Mesenteric fat pad (tissue), 1 donor: Measurements from ENCODE around the gene MAP3K9. TPM values are rescaled to one million over a fixed set of nuclear protein-coding genes. Genes with fewer than 3 reads are reported as not detected.
"Not testable (repeated sequence)": the region's sequence is repeated elsewhere in the genome, so short reads cannot be mapped to it uniquely, and the experiment has no call there.

Source experiments
- DNase-seq: peaks from one replicate; pipeline ENCODE4 v3.0.0-alpha.2; 2020; ENCODE audit warnings: low spot score
- long read RNA-seq: library from polyadenylated mRNA; unstranded; transcript quantifications from one replicate; pipeline ENCODE4 v2.0.0, GENCODE V29; 2020
- total RNA-seq: library from RNA; stranded (reverse); fragmentation: NEBNext Ultra II Directional; extraction: Animal tissue kit (Norgen Biotek cat#: 25700); gene quantifications from one replicate; pipeline ENCODE4 v1.2.1, GENCODE V29; 2021
- donor health status: DM: yes; HTN: yes; CAD: no.

Gene MAP3K9
- total RNA-seq = 0.26 TPM
- long read RNA-seq = 0 reads

GRCh38 chr14:70809225-70810219 is at the start of gene MAP3K9:
Gene MAP3K9 (minus strand): TSS chr14:70809513. CDS start chr14:70809171, 342 bp downstream.
- DNase-seq = peak; percentile 91

DNA sequence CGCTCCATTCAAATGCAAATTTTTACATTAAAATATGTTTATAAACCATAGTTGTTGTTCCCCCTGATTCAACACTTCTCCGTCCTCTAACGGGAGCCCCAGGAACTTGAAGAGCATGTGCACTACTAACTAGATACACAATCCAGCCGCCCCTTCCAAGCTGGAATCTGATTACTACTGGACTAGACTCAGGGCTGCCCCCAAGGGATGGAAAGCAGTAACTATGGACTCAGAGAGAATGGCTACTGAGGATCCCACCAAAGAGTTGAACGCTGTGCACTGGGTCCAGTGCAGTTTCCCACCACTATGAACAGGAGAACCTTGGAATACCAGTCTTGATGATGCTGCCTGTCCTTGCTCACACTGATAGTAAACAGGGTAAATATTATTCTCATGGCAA is 49.3 kb upstream of the MAP3K9 start:
- no peak for DNase-seq

GRCh38 chr14:70857496-70857890 is 48.2 kb upstream of the MAP3K9 start:
- no peak for DNase-seq

GRCh38 chr14:70856851-70857495 is 47.7 kb upstream of the MAP3K9 start:
- DNase-seq = no peak

DNA sequence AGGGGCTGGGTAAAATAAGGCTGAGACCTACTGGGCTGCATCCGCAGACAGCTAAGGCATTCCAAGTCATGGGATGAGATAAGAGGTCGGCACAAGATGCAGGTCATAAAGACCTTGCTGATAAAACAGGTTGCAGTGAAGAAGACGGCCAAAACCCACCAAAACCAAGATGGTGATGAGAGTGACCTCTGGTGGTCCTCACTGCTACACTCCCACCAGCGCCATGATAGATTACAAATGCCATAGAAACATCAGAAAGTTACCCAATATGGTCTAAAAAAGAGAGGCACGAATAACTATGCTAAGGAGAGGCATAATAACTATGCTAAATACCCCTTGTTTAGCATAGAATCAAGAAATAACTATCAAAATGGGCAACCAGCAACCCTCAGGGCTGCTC is 46.2 kb upstream of the MAP3K9 start:
- DNase-seq = no peak

GRCh38 chr14:70853658-70854057 is 44.3 kb upstream of the MAP3K9 start:
- not testable (repeated sequence) for DNase-seq

- no peak for DNase-seq
These were observed 38.2 kb upstream of the MAP3K9 start for GRCh38 chr14:70847406-70848090.

GRCh38 chr14:70845601-70846000 is 36.3 kb upstream of the MAP3K9 start:
- DNase-seq = no peak

DNA sequence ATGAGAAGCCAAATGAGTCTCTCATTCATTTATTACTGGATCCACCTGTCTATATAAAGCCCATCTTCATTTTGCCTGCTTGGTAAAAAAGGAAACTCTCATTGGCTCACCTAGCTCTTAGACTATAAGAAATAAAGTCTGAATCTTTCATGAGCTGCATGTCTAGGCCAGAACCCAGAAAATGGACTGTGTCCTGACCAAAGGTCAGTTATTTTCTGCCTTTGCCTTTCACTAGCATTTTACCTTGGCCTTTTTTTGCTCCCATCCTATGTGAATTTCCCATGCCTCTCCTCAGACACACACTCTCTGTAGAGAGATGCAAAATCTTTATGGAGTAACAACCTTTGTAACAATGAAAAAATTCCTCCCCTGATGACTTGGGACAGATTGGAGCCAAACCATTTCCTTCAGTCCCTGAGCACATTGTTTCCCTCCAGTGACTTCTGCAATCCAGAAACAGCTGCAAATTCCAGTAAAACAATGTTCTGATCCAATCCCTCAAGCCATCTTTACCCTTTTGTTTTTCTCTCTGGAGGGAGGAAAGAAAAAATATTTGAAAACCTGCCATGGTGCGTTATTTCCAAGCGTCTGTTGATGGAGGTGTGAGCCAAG is 33.6 kb upstream of the MAP3K9 start:
- DNase-seq = no peak

DNA sequence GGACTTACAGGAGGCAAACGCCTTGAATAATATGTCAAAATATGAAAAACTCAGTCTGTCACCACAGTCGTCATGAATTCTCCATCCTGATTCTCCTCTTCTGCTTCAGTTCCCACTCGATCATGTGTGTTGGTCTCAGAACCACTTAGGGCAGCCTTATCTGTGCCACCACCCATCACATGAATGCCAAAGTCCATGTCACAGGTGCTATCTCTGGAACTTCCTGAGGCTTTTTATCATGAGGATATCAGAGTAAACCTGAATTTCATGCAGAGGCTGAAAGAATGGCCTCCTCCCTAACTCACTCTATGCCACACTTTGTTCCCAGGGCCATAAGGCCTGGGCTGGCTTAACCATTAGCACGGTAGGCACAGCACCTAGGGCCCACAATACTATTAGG is 28.8 kb upstream of the MAP3K9 start:
- no peak for DNase-seq

DNA sequence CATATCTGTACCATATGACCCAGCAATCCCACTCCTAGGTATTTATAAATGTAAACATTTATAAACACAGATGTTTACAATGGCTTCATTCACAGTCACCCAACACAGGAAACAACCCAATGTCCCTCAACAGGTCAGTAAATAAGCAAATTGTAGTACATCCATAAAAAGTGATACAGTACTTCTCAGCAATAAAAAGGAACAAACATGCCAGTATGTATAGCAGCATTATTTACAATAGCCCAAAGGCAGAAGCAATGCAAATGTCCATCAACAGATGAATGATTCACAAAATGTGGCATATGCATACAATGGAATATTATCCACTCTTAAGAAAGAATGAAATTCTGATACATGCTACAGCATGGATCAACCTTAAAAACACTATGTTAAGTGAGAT is 27.6 kb upstream of the MAP3K9 start:
- DNase-seq = no peak

- DNase-seq = no peak
These were observed 24.6 kb upstream of the MAP3K9 start for GRCh38 chr14:70833884-70834283.

GRCh38 chr14:70832561-70833305 is 23.4 kb upstream of the MAP3K9 start:
- DNase-seq = no peak

GRCh38 chr14:70830998-70831781 is 21.9 kb upstream of the MAP3K9 start:
- no peak for DNase-seq

DNA sequence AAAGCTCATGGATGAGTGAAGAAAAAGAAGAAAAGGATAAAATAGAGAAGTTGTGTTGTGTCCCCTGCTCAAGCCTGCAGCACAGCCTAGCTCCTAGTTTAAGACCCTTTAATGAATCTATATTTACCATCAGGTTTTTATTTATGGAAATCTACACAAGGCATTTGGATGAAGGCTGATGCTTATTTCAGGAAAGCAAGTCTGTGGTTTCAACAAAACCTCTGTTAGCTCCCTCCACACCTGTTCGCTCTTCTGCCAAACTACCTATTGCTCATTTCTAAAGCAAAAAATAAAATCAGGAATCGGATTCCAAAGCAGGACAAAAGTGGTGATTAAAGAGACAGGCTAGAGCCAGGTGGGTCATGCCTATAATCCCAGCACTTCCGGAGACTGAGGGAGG is 18.9 kb upstream of the MAP3K9 start:
- no peak for DNase-seq

GRCh38 chr14:70827752-70828151 is 18.4 kb upstream of the MAP3K9 start:
- no peak for DNase-seq

DNA sequence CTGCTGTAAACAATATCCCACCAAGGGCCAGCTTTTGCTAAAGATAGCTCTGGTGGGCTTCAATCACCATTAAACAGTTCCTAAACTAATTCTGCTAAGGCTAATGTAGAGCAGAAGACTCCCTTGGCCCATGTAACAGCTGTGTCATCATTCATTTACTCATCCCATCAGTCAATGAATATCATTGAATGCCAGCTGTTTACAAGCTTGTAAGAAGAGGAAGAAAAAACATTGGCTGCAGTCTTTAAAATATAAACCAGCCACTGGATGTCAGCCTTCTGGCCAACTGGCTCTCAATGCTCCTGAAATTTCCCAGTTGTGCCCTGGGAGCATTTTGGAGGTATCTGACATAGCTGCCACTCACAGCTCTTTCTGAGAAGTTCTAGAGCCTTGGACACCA is 18.0 kb upstream of the MAP3K9 start:
- no peak for DNase-seq

- DNase-seq = no peak
These were observed 14.0 kb upstream of the MAP3K9 start for GRCh38 chr14:70823281-70823680.

DNA sequence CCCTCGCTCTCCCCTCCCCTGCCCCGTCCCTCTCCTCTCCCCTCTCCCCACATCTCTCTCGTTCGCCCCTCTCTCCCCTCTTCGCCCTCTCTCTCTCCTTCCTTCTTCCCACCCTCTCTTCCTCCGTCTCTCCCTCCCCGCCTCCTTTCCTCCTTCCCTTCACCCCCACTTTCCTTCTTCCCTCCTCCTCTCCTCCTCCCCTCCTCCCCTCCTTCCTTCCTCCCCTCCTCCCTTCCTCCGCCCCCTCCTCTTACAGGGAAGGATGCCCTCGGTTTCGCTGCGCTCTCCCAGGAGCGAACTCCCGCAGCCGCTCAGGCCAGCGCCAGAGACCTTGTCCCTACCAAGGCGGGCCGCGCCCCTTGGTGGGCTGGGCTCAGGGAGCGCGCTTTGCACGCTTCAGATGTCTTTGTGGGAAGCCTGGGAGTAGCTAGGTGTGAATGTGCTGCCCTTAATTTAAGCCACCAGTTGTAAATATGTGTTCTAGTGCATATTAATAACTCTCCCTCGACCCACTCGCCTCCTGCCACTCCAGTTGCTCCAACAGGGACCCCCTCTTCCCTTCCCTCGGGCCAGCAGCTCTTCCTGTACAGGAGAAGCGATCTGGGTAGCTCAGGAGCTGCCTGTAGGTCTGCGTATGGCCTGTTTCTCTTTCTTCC is 13.3 kb upstream of the MAP3K9 start:
- no peak for DNase-seq
